HG03064 (cell line): ENCODE results near the gene MTPN.

ENCODE experiments used
- ATAC-seq: cut with Tn5 transposase; IDR thresholded peaks from one replicate; pipeline ENCODE4 v1.9.1; 2021; ENCODE audit warnings: low read depth; ENCODE audit not compliant: unreplicated experiment

The MTPN gene

GRCh38 chr7:135899458-135900064 lies 77.6 kb downstream of the MTPN start:
- ATAC-seq, result no peak

- no peak for ATAC-seq
Measured at GRCh38 chr7:135898226-135898625, 78.9 kb downstream of the MTPN start.

GRCh38 chr7:135894816-135895215 lies 82.3 kb downstream of the MTPN start:
- no peak for ATAC-seq

GRCh38 chr7:135889823-135890222 lies 87.3 kb downstream of the MTPN start:
- ATAC-seq, result no peak

- no peak for ATAC-seq
Measured at GRCh38 chr7:135888740-135889139, 88.4 kb downstream of the MTPN start.

GRCh38 chr7:135886345-135887132 lies 90.6 kb downstream of the MTPN start:
- ATAC-seq, result peak; percentile 78

- no peak for ATAC-seq
Measured at GRCh38 chr7:135884495-135885232, 92.5 kb downstream of the MTPN start.

- no peak for ATAC-seq
Measured at GRCh38 chr7:135879233-135879632, 97.9 kb downstream of the MTPN start.

- no peak for ATAC-seq
Measured at GRCh38 chr7:135878284-135878683, 98.9 kb downstream of the MTPN start.

- peak; percentile 78 for ATAC-seq
Measured at GRCh38 chr7:135877805-135878204, 99.4 kb downstream of the MTPN start.
